NCI-H345 treated with DMSO at 0.1 percent for 48 hours (cell line): Measurements from ENCODE around the gene ZER1.
A peak's percentile ranks its signal among the peaks of the same experiment; 100 is the strongest.
"Not testable (repeated sequence)": the region's sequence is repeated elsewhere in the genome, so short reads cannot be mapped to it uniquely, and the experiment has no call there.

Source experiments
- DNase-seq: peaks from one replicate; lab custom pipeline; 2025; ENCODE audit not compliant: unreplicated experiment; lab: John Stamatoyannopoulos, UW

The ZER1 gene

GRCh38 chr9:128696923-128697707, 74.6 kb downstream of the ZER1 start:
- DNase-seq, result no peak

- DNase-seq, result no peak
Observed at GRCh38 chr9:128694344-128694743, 77.4 kb downstream of the ZER1 start.

DNA sequence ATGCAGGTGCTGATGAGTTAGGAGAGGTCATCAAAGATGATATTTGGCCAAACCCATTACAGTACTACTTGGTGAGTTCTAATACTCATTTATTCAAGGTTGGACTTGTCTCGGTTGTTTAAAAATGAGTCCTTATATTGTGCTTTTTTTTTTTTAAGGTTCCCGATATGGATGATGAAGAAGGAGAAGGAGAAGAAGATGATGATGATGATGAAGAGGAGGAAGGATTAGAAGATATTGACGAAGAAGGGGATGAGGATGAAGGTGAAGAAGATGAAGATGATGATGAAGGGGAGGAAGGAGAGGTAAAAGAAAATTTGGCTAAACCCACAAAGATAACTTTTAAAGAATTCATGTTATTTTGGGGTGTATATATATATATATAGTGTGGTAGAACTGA, 78.0 kb downstream of the ZER1 start:
- not testable (repeated sequence) for DNase-seq

GRCh38 chr9:128690684-128691034, 81.1 kb downstream of the ZER1 start:
- DNase-seq, result no peak

GRCh38 chr9:128689820-128690683, 81.7 kb downstream of the ZER1 start:
- DNase-seq, result peak; percentile 12

- DNase-seq, result no peak
Observed at GRCh38 chr9:128689293-128689774, 82.4 kb downstream of the ZER1 start.

- peak; percentile 82 for DNase-seq
Observed at GRCh38 chr9:128688501-128689292, 83.0 kb downstream of the ZER1 start, which contains the start of gene SET. Gene SET (plus strand): TSS chr9:128689222. CDS start chr9:128689583, 361 bp downstream.

DNA sequence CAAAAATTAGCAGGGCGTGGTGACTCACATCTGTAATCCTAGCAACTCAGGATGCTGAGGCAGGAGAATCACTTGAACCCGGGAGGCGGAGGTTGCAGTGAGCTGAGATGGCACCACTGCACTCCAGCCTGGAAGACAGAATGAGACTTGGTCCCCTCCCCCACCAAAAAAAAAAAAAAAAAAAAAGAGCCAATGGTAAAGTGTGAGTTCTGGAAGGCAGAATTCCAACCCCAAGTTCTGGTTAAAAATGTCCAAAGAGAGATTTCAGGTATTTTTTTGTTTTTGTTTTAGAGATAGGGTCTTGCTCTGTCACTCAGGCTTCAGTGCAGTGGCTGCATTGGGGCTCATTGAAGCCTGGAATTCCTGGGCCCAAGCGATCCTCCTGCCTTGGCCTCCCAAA, 84.3 kb downstream of the ZER1 start:
- no peak for DNase-seq

DNA sequence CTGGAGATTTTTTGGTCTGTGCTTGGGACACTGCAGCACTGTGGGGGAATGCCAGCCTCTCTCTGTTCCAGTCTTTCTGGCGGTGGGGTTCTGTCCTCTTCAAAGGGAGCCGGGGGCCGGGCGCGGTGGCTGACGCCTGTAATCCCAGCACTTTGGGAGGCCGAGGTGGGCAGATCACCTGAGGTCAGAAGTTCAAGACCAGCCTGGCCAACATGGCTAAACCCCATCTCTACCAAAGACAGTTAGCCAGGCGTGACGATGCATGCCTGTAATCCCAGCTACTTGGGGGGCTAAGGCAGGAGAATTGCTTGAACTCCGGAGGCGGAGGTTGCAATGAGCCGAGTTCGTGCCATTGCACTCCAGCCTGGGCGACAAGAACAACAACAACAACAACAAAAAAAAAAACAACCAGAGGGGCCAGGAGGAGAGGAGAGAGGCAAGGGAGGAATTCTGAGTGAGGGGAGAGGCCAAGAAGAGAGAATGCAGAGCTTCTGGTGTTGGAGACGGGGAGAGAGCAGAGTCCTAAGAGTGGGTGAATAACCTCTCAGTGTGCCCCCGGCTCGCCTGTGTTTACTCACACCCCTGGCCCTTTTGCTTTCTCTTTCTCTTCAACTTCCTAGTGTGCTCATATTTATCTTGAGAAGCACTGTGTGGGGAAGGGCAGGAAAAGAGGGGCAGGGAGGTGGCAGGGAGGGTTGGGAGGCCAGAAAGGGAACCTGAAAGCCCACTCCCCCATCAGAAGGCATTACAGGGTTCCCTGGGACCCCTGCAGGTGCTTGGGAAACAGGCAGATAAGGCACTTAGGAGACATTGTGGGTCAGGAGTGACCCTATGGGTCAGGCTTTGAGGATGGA, 85.9 kb downstream of the ZER1 start:
- no peak for DNase-seq

- no peak for DNase-seq
Observed at GRCh38 chr9:128684325-128685199, 87.2 kb downstream of the ZER1 start.

DNA sequence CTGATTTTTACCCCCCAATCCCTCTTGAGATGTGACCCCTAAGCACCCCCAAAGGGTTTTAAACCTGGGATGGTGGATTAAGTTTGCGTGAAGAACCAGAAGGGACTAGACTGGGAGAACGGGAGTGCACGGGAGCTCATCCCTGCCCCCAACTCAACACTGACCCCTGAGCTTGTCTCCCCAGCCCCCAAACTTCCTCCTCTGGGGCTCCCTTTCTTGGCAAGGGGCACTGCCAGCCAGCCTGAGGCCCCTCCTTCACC, 87.7 kb downstream of the ZER1 start:
- DNase-seq, result no peak

DNA sequence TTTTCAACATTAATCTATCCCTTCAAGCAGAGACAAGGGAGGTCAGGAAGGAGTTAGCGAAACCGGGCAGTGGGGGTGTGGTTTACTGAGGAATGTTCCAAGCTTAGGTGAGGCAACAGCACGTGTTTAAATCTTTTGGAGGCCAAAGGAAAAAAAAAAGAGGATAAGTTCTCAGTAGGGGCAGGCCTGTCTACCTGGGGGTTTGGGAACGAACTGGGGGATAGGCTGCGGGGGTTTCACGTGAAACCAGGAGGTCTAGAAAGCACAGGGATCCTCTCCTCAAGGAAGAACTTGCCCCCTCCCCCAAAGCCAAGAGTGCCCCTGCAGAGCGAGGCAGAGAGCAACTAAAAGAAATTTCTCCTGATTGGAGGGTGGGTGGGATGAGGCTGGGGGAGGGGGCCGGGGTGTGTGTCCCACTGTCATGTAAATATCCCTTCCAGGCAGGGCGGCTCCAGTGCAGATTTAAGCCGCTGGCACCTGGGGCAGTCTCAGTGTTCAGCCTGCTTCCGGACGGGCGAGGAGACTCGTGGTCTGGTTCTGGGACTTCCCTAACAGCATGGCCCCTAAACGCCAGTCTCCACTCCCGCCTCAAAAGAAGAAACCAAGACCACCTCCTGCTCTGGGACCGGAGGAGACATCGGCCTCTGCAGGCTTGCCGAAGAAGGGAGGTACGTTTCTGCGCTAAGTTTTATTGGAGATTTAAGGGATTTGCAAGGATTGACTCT, 88.2 kb downstream of the ZER1 start:
- no peak for DNase-seq
